HG03571 (cell line): ENCODE measurements around the gene CD82.

Experiments
- ATAC-seq: cut with Tn5 transposase; IDR thresholded peaks from one replicate; pipeline ENCODE4 v1.9.1; 2021; ENCODE audit not compliant: unreplicated experiment

The CD82 gene

GRCh38 chr11:44574610-44575287, 9.3 kb downstream of the CD82 start:
- no peak for ATAC-seq

GRCh38 chr11:44575288-44575672, 9.8 kb downstream of the CD82 start:
- no peak for ATAC-seq

GRCh38 chr11:44575962-44576361, 10.5 kb downstream of the CD82 start:
- ATAC-seq = no peak

GRCh38 chr11:44576656-44577055, 11.2 kb downstream of the CD82 start:
- no peak for ATAC-seq

GRCh38 chr11:44577231-44577830, 11.9 kb downstream of the CD82 start:
- no peak for ATAC-seq

GRCh38 chr11:44578279-44578678, 12.8 kb downstream of the CD82 start:
- ATAC-seq = peak; percentile 33

GRCh38 chr11:44579302-44579761, 13.9 kb downstream of the CD82 start:
- no peak for ATAC-seq

- no peak for ATAC-seq
Observed at GRCh38 chr11:44580701-44581100, 15.2 kb downstream of the CD82 start.

GRCh38 chr11:44581246-44581645, 15.8 kb downstream of the CD82 start:
- no peak for ATAC-seq

GRCh38 chr11:44582641-44583352, 17.3 kb downstream of the CD82 start:
- ATAC-seq = no peak

- no peak for ATAC-seq
Observed at GRCh38 chr11:44583353-44583669, 17.8 kb downstream of the CD82 start.

GRCh38 chr11:44585421-44585820, 20.0 kb downstream of the CD82 start:
- ATAC-seq = no peak

GRCh38 chr11:44589301-44589700, 23.8 kb downstream of the CD82 start:
- no peak for ATAC-seq

GRCh38 chr11:44590769-44591168, 25.3 kb downstream of the CD82 start:
- no peak for ATAC-seq

GRCh38 chr11:44591557-44591956, 26.1 kb downstream of the CD82 start:
- no peak for ATAC-seq

- no peak for ATAC-seq
Observed at GRCh38 chr11:44592125-44592940, 26.9 kb downstream of the CD82 start.

GRCh38 chr11:44593251-44593650, 27.8 kb downstream of the CD82 start:
- no peak for ATAC-seq

GRCh38 chr11:44595006-44595405, 29.5 kb downstream of the CD82 start:
- no peak for ATAC-seq

- ATAC-seq = no peak
Observed at GRCh38 chr11:44595964-44596381, 30.5 kb downstream of the CD82 start.

- ATAC-seq = peak; percentile 31
Observed at GRCh38 chr11:44596525-44597276, 31.2 kb downstream of the CD82 start.
